HL-60 (cell line): ENCODE results near the gene CYS1.

Experiments
- CTCF ChIP-seq: IDR thresholded peaks from one replicate; pipeline ENCODE4 v1.5.1; 2011; ENCODE audit warnings: low read length, control low read depth, inconsistent platforms; ENCODE audit not compliant: insufficient read depth
- GABPA ChIP-seq: IDR thresholded peaks from 2 replicates; pipeline ENCODE4 v1.6.1; 2012; ENCODE audit warnings: low read depth

- TF ChIP-seq GABPA = no peak
- TF ChIP-seq CTCF = no peak
Measured at GRCh38 chr2:10029875-10030223, 50.4 kb downstream of the CYS1 start.
